Colon (tissue), 2 donors: Measurements from ENCODE around the gene BCL11B.

ENCODE experiments used
- FAIRE-seq: peaks from 2 replicates; lab custom pipeline; 2012; peaks lifted over from hg19 to GRCh38; lab: Jason Lieb, UNC
- donor health status: control.
- donor health status: control.

BCL11B gene

GRCh38 chr14:99271951-99272631 lies at the start of gene BCL11B:
Gene BCL11B, minus strand, starts transcription at chr14:99272197. Its CDS starts 979 bp downstream, at chr14:99271218.
- no peak for FAIRE-seq

GRCh38 chr14:99321236-99321925 lies 49.4 kb upstream of the BCL11B start:
- FAIRE-seq = no peak

GRCh38 chr14:99320621-99321235 lies 48.7 kb upstream of the BCL11B start:
- no peak for FAIRE-seq

- FAIRE-seq = no peak
Observed at GRCh38 chr14:99320105-99320572, 48.1 kb upstream of the BCL11B start.

- FAIRE-seq = no peak
Observed at GRCh38 chr14:99318959-99319295, 46.9 kb upstream of the BCL11B start.

- no peak for FAIRE-seq
Observed at GRCh38 chr14:99318091-99318958, 46.3 kb upstream of the BCL11B start.

GRCh38 chr14:99317231-99318090 lies 45.5 kb upstream of the BCL11B start:
- no peak for FAIRE-seq

- no peak for FAIRE-seq
Observed at GRCh38 chr14:99316281-99317163, 44.5 kb upstream of the BCL11B start.

- no peak for FAIRE-seq
Observed at GRCh38 chr14:99315197-99315596, 43.2 kb upstream of the BCL11B start.

GRCh38 chr14:99314623-99315022 lies 42.6 kb upstream of the BCL11B start:
- no peak for FAIRE-seq

- no peak for FAIRE-seq
Observed at GRCh38 chr14:99313234-99313633, 41.2 kb upstream of the BCL11B start.

GRCh38 chr14:99312106-99312505 lies 40.1 kb upstream of the BCL11B start:
- no peak for FAIRE-seq

- no peak for FAIRE-seq
Observed at GRCh38 chr14:99309220-99309766, 37.3 kb upstream of the BCL11B start.

- no peak for FAIRE-seq
Observed at GRCh38 chr14:99304208-99304607, 32.2 kb upstream of the BCL11B start.

- FAIRE-seq = no peak
Observed at GRCh38 chr14:99300190-99300589, 28.2 kb upstream of the BCL11B start.

GRCh38 chr14:99296517-99296916 lies 24.5 kb upstream of the BCL11B start:
- FAIRE-seq = no peak

GRCh38 chr14:99289394-99290189 lies 17.6 kb upstream of the BCL11B start:
- no peak for FAIRE-seq

- FAIRE-seq = no peak
Observed at GRCh38 chr14:99288948-99289347, 17.0 kb upstream of the BCL11B start.

GRCh38 chr14:99287269-99287942 lies 15.4 kb upstream of the BCL11B start:
- FAIRE-seq = no peak
